ENCODE results near the gene MBOAT2. TPM values are rescaled to one million over a fixed set of nuclear protein-coding genes. Genes with fewer than 3 reads are reported as not detected.
"Not testable (repeated sequence)": the region's sequence is repeated elsewhere in the genome, so short reads cannot be mapped to it uniquely, and the experiment has no call there.

Gene MBOAT2
- total RNA-seq, 4 donors from 2014 or later = 5.7 to 12.6 (median 7.4) TPM

GRCh38 chr2:8934338-8934737, 69.1 kb downstream of the MBOAT2 start:
- no peak for ATAC-seq (ENCODE audit: low FRiP score)
- TF ChIP-seq, protein P1, sequence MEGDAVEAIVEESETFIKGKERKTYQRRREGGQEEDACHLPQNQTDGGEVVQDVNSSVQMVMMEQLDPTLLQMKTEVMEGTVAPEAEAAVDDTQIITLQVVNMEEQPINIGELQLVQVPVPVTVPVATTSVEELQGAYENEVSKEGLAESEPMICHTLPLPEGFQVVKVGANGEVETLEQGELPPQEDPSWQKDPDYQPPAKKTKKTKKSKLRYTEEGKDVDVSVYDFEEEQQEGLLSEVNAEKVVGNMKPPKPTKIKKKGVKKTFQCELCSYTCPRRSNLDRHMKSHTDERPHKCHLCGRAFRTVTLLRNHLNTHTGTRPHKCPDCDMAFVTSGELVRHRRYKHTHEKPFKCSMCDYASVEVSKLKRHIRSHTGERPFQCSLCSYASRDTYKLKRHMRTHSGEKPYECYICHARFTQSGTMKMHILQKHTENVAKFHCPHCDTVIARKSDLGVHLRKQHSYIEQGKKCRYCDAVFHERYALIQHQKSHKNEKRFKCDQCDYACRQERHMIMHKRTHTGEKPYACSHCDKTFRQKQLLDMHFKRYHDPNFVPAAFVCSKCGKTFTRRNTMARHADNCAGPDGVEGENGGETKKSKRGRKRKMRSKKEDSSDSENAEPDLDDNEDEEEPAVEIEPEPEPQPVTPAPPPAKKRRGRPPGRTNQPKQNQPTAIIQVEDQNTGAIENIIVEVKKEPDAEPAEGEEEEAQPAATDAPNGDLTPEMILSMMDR (IDR thresholded peaks at IDR 0.05) = no peak
- no peak for DNase-seq (ENCODE audit: low spot score)

GRCh38 chr2:8932702-8933101, 70.8 kb downstream of the MBOAT2 start:
- DNase-seq (ENCODE audit: low spot score) = no peak
- ATAC-seq (ENCODE audit: low FRiP score) = no peak
- TF ChIP-seq, protein P1 (IDR thresholded peaks at IDR 0.05) = no peak

DNA sequence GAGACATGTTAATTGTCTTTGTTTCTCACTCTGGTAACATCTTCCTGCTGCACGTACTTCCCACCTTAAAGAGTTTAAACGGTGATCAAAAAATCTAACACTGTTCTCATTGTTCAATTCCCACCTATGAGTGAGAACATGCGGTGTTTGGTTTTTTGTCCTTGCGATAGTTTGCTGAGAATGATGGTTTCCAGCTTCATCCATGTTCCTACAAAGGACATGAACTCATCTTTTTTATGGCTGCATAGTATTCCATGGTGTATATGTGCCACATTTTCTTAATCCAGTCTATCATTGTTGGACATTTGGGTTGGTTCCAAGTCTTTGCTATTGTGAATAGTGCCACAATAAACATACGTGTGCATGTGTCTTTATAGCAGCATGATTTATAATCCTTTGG, 73.3 kb downstream of the MBOAT2 start:
- ATAC-seq (ENCODE audit: low FRiP score); DNase-seq (ENCODE audit: low spot score): not testable (repeated sequence)

DNA sequence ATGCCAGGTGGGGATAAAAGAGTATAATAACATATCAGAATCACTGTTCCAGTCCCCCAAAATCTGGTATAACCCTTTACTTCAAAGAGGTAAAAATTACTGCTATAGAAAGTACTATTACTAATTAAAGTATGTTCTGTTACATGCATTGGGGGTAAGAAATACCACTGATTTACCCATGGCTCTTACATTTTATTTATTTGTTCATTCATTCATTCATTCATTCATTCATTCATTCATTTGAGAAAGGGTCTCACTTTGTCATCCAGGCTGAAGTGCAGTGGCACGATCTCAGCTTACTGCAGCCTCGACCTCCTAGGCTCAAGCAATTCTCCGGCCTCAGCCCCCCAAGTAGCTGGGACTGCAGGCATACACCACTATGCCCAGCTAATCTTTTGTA, 74.4 kb downstream of the MBOAT2 start:
- no peak for ATAC-seq (ENCODE audit: low FRiP score)
- TF ChIP-seq, protein P1 (IDR thresholded peaks at IDR 0.05) = no peak
- DNase-seq (ENCODE audit: low spot score) = no peak

DNA sequence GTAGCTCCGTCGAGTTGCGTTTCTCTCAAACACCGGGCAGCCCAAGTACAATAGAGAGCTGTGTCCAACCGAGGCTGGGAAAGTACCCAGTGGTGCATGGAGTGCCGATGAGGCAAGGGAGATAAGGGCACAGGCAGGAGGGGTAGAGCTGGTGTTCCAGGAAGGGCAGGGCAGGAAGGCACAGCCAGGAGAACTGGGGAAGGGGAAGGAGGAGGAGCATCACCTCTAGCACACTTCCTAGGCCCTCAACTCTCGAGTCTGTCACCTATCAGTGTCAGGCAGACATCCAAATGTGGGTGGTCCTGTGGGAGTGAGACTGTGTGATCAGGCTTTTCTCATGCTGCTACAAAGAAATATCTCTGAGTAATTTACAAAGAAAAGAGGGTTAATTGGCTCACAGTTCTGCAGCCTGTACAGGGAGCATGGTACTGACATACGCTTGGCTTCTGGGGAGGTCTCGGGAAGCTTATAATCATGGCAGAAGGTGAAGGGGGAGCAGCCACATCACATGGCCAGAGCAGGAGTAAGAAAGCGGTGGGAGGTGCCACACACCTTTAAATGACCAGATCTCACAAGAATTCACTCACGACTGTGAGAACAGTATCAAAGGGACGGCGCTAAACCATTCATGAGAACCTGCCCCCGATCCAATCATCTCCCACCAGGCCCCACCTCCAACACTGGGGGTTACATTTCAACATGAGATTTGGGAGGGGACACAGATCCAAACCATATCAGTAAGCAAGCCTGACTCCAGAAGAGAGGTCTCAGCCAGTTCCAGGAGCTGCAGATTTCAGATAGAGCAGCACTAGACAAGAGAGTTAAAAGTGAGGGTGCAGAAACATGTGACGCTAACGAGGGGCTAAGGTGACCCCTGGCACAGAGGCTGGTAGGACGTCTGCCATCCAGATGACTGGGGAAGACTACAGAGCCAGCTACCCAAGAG, 75.7 kb downstream of the MBOAT2 start:
- DNase-seq (ENCODE audit: low spot score) = no peak
- ATAC-seq (ENCODE audit: low FRiP score) = no peak
- TF ChIP-seq, protein P1 (IDR thresholded peaks at IDR 0.05) = no peak

DNA sequence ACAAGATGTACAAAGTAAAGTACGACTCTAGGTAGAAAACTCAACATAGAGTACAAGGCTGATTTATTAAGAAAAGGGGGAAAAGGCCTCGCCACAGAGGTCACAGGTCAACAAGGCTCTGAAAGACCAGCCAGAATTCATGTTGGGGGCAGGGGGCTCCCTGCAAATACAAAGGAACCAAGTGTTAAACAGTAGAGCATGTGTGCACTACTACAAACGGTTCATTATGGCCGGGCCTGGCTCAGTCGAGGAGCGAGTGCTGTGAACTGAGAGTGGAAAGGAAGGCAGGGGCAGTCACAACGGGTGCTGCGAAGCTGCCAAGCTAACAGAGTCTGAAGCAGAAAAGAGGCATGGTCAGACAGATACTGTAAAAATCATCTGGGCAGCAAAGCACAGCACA, 77.1 kb downstream of the MBOAT2 start:
- TF ChIP-seq, protein P1 (IDR thresholded peaks at IDR 0.05) = no peak
- no peak for ATAC-seq (ENCODE audit: low FRiP score)
- DNase-seq (ENCODE audit: low spot score) = no peak

GRCh38 chr2:8925411-8925810, 78.1 kb downstream of the MBOAT2 start:
- ATAC-seq (ENCODE audit: low FRiP score) (no peak), DNase-seq (ENCODE audit: low spot score) (no peak)
- TF ChIP-seq, protein P1 (IDR thresholded peaks at IDR 0.05) = no peak
